ENCODE results near the gene IL36RN. TPM values are rescaled to one million over a fixed set of nuclear protein-coding genes. Genes with fewer than 3 reads are reported as not detected.

Gene IL36RN
- total RNA-seq, 1 donor from 2014 or later, result not detected

DNA sequence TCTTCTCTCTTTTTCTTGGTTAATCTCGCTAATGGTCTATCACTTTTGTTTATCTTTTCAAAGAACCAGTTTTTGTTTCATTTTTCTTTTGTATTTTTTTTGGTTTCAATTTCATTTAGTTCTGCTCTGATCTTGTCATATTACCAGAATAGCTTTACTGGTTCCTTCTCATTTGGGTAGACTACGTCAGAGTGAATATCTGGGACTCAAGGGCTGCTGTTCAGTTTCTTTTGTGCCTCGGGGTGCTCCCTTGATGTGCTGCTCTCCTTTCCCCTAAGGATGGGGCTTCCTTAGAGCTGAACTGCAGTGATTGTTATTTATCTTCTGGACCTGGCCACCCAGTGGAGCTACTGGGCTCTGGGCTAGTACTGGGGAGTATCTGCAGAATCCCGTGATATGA, 39.0 kb downstream of the IL36RN start:
- DNase-seq (ENCODE audit: low spot score), result no peak

DNA sequence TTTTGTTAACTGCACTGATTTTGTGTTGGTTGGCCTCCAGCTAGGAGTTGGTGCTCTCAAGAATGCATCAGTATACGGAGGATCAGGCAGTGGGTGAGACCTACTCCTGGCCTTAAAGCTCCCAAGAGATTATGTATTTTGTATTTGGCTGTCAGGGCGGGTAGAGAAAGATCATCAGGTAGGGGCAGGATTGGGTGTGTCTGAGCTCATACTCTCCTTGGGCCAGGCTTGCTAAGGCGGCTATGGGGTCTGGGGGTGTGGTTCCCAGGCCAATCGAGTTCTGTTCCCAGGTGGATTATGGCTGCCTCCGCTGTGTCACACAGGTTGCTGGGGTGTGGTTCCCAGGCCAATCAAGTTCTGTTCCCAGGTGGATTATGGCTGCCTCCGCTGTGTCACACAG, 39.5 kb downstream of the IL36RN start:
- no peak for DNase-seq (ENCODE audit: low spot score)

DNA sequence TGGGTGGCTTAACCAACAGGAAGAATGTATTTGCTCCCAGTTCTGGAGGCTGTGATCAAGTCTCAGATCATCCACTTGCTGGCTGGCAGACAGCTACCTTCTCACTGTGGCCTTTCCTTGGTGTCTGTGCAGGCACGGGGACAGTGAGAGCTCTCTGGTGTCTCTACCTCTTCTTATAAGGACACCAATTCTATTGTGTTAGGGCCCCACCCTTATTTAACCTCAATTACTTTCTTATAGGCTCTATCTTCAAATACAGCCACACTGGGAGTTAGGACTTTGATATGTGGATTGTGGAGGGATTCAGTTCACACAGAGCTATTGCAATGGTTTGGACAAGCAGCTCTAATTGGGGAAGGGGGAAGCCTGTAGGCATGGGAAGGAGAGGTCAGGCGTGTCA, 43.1 kb downstream of the IL36RN start:
- DNase-seq (ENCODE audit: low spot score), result no peak

DNA sequence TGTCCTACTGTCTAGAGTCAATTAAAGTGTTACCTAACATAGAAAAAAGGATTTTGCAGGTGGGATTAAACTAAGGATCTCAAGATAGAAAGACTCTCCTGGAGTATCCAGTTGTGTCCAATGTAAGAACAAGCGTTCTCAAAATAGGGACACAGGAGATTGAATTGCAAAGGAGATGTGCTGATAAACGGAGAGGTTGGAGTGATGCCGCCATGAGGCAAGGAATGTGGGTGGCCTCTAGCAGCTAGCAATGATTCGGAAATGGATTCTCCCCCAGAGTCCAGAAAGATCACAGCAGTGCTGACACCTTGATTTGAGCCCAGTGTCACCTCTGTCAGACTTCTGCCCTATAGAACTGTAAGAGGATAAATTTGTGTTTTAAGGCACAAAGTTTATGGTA, 44.3 kb downstream of the IL36RN start:
- no peak for DNase-seq (ENCODE audit: low spot score)

DNA sequence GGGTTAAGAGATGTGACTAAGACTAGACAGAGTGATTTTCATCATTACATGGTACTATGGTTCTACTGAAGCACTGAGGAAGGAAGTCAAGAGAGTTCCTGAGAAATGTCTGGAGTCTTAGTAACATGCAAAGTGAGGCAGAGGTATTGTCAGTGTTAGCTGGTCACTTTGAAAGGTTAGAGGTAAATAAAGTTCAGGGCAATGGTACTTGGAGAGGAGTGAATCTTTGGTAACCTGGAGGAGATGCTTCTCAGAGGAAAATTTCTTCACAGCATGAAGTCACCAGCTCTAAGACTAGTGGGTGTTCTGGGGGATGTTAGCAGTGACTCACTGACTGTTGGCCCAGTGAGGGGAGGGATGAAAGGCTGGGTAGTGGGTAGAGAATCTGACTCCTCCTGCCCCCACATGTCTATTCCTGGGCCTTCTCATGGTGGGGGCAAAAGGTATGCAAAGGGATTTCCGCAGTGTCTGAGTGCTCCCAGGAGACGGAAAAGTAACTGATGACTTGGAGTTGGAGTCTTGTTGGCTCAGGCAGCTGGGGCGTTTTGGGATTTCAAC, 45.1 kb downstream of the IL36RN start:
- no peak for DNase-seq (ENCODE audit: low spot score)

DNA sequence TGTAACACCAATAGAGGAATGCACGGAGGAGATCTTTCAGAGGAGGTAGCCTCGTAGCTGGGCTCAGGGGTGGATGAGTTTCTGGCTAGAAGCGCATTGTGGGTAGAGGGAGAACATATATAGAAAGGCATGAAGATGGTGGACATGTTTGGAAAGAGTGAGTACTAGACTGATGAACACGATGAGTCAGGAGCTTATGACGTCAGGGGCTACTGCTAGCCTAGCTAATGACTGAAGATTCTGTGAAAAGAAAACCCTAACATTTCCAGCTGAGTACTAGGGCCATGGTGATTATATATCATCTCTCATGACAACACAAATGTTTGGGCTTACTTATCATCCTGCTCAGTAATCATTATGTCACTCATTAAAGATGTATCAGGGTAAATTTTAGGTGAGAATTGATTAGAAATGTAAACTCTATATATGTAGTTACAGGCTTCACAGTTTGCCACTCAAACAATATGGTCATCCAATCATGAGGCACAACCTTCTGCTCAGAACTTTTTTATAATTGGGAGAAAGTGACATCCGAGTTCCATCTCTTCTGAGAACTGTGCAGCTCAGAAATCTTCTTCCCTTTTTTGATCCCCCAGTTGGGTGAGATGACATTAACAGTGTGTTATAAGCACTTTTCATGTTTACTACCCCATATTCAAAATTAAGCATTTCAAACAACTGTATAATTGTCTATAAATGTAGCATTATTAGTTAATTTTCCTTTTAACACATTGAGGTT, 46.2 kb downstream of the IL36RN start:
- no peak for DNase-seq (ENCODE audit: low spot score)

DNA sequence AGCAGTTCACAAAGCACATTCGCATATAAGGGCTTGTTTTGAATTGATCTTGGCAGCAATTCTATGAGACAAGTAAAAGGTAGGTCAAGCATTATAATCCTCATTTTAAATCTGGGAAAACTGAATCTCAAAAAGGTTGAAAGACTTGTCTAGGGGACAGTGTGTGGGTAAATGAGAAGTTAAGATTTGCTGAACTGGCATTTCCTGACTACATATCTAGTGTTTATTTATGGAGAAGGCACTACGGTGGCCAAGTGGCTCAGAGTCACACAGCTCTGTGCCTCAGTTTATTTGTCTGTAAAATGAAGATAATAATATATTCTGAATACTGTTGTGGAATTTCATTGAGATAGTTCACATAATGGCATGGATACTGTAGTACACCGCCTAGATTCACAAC, 52.1 kb downstream of the IL36RN start:
- no peak for DNase-seq (ENCODE audit: low spot score)

DNA sequence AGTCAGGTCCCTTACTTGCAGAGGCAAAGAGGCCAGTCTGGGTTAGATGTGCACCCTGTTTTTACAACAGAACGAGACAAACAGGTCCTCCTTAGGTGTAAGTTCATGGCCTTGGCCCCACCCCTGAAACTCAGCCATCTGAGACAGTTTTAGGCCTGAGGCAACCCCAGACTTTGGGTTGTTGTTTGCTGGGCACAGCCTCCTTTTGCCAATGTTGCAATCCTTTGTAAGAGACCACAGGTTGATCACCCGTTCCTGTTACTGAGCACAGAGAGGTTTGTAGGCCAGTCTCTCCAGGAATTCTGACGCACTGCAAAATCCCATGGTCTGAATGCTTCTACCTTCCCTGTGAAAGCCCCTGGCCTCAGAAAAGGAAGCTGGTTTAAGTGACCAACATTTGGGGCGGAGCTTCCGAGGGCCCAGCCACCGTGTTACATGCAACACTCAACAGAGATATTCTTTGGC, 52.9 kb downstream of the IL36RN start:
- DNase-seq (ENCODE audit: low spot score), result no peak

DNA sequence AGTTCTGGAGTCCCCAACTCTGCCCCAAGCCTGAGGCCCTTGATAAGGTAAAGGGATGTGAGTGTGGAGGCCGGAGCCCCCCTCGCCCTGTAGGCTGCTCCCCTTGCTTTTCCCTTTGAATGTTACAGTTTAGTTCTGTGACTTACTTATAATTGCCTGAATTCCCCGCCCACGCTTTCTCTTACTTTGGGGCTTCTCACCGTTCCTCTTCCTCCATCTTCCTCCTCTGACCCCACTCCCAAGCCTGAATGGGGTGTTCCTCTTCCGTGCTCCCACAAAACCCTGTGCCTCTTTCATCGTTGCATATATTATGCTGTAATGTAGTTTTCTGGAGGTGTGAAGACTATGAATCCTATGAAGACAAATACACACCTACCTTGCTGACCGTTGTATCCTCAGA, 53.4 kb downstream of the IL36RN start:
- DNase-seq (ENCODE audit: low spot score), result no peak

DNA sequence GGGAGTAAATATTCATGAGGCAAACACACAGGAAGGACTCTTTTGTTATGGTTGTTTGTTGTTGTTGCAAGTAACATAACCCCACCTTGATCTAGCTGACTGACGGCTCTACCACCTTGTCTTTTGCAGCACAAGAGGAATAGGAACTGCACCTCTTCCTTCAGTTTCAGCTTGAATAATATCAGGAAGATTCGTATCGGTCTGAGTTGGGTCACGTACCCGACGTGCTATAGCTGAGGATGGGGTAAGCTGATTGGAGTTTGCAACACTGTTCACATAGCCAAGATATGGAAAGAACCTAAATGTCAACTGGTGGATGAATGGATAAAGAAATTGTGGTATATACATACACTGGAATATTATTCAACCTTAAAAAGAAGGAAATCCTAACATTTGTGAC, 53.9 kb downstream of the IL36RN start:
- no peak for DNase-seq (ENCODE audit: low spot score)

DNA sequence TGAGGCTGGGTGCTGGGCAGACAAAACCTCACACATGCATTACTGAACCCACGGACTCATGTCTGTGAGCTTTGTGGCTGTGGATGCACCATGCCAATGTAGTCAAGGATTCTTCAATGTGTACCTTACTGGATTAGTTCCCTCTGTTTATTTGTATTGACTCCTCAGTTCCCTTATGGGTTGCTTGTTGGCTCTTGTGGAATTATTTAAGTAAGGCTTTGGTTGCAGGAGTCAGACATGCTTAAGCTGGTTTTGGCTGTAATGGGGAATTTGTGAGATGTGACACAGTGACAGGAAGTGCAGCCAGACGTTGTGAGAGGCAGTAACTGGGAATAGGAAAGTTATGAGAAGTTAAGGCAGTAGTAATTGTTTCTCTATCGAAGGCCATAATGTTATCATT, 54.8 kb downstream of the IL36RN start:
- no peak for DNase-seq (ENCODE audit: low spot score)

Other genes with a start within 250 kb of the IL36RN start
- 8.2 TPM for gene IL1B, start 222.4 kb upstream of the IL36RN start, total RNA-seq
- not detected for gene IL37, start 148.0 kb upstream of the IL36RN start, total RNA-seq
- not detected for gene IL36G, start 81.2 kb upstream of the IL36RN start, total RNA-seq
- gene IL36A, start 53.7 kb upstream of the IL36RN start, total RNA-seq, result not detected
- not detected for gene IL36B, start 6.3 kb upstream of the IL36RN start, total RNA-seq
- gene IL1F10, start 8.8 kb downstream of the IL36RN start, total RNA-seq, result not detected
- 8.9 TPM for gene IL1RN, start 68.4 kb downstream of the IL36RN start, total RNA-seq
- 13.2 TPM for gene PSD4, start 114.8 kb downstream of the IL36RN start, total RNA-seq
- 5.3 TPM for gene PAX8, start 219.7 kb downstream of the IL36RN start, total RNA-seq

All from mesenteric fat pad (tissue), 1 donor.